Thoracic aorta (tissue), 2 donors: Measurements from ENCODE around the gene ATIC. TPM values are rescaled to one million over a fixed set of nuclear protein-coding genes. Genes with fewer than 3 reads are reported as not detected.
A peak's percentile ranks its signal among the peaks of the same experiment; 100 is the strongest.

Source experiments
- ATAC-seq: fragments of 150-250 bp; one replicate; pipeline ENCODE4 v1.8.0; 2017; ENCODE audit warnings: low read depth; ENCODE audit not compliant: insufficient number of reproducible peaks, low FRiP score
- DNase-seq: peaks from one replicate; pipeline ENCODE4 v3.0.0-alpha.2; 2020; ENCODE audit warnings: low spot score
- H3K27ac ChIP-seq, 2 donors: fragments of 200-600 bp; sonication (generic); 1 replicate in 1 of 2; 2 replicates in 1 of 2; pipeline ENCODE4 v1.5.1; 2016; ENCODE audit warnings: mild to moderate bottlenecking in 2 of 2, moderate library complexity in 2 of 2
- H3K27me3 ChIP-seq: fragments of 200-600 bp; sonication (generic); replicated peaks from 2 replicates; pipeline ENCODE4 v1.6.0; 2016; ENCODE audit warnings: mild to moderate bottlenecking; ENCODE audit not compliant: insufficient read depth
- H3K36me3 ChIP-seq: fragments of 200-600 bp; sonication (generic); one replicate; pipeline ENCODE4 v1.5.1; 2016
- H3K4me1 ChIP-seq, 2 donors: fragments of 200-600 bp; sonication (generic); 1 replicate in 1 of 2; 2 replicates in 1 of 2; pipeline versions ENCODE4 v1.5.1 to v1.6.0; 2016; ENCODE audit warnings: low read depth in 2 of 2, mild to moderate bottlenecking in 1 of 2; ENCODE audit not compliant: control insufficient read depth in 1 of 2
- H3K4me3 ChIP-seq: fragments of 200-600 bp; sonication (generic); 2 replicates; pipeline ENCODE4 v1.5.1; 2016; ENCODE audit warnings: mild to moderate bottlenecking
- H3K9me3 ChIP-seq: fragments of 200-600 bp; sonication (generic); 2 replicates; pipeline ENCODE4 v1.5.1; 2016
- total RNA-seq, 2 donors: library from RNA; depleted of rRNA; stranded (reverse); fragments of >200 nt; gene quantifications; one replicate each; pipeline versions ENCODE4 v1.1.0 to v1.2.3, GENCODE V29; 2016
- TF ChIP-seq, protein P1 (sequence below): fragments of 200-600 bp; sonication (generic); IDR thresholded peaks from one replicate; pipeline ENCODE4 v1.5.1; 2019; ENCODE audit warnings: antibody characterized with exemption

The ATIC gene
- total RNA-seq, 2 donors from 2014 or later, result 26.3 to 30.2 TPM

GRCh38 chr2:215392687-215393270 lies 80.9 kb downstream of the ATIC start:
- Histone ChIP-seq H3K9me3 (no peaks in the 10 kb centered on the region), H3K27me3 (no peaks in the 10 kb centered on the region)

GRCh38 chr2:215394102-215394805 lies 82.4 kb downstream of the ATIC start:
- no peaks in the 10 kb centered on the region for H3K9me3 ChIP-seq
- peaks cover 85% of the 10 kb centered on the region for H3K36me3 ChIP-seq
- no peak for ATAC-seq
- TF ChIP-seq, protein P1, sequence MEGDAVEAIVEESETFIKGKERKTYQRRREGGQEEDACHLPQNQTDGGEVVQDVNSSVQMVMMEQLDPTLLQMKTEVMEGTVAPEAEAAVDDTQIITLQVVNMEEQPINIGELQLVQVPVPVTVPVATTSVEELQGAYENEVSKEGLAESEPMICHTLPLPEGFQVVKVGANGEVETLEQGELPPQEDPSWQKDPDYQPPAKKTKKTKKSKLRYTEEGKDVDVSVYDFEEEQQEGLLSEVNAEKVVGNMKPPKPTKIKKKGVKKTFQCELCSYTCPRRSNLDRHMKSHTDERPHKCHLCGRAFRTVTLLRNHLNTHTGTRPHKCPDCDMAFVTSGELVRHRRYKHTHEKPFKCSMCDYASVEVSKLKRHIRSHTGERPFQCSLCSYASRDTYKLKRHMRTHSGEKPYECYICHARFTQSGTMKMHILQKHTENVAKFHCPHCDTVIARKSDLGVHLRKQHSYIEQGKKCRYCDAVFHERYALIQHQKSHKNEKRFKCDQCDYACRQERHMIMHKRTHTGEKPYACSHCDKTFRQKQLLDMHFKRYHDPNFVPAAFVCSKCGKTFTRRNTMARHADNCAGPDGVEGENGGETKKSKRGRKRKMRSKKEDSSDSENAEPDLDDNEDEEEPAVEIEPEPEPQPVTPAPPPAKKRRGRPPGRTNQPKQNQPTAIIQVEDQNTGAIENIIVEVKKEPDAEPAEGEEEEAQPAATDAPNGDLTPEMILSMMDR, result no peak
- no peak overlapping the region for H3K4me3 ChIP-seq
- peaks cover 13 to 30% of the 10 kb centered on the region in 2 donors for H3K4me1 ChIP-seq
- DNase-seq, result no peak
- peak overlapping the region in 1 of 2 donors; percentile 30 for H3K27ac ChIP-seq
- H3K27me3 ChIP-seq, result no peaks in the 10 kb centered on the region

More at GRCh38 chr2:215392687-215393270, 80.9 kb downstream of the ATIC start:
- Histone ChIP-seq H3K4me1 (peaks cover under 1 to 16% of the 10 kb centered on the region in 2 donors), H3K4me3 (no peak overlapping the region), H3K27ac (no peak overlapping the region), H3K36me3 (peaks cover 81% of the 10 kb centered on the region)
- TF ChIP-seq, protein P1, result no peak
- ATAC-seq (no peak), DNase-seq (no peak)

- no peak for DNase-seq
- peaks cover 71% of the 10 kb centered on the region for H3K36me3 ChIP-seq
Observed at GRCh38 chr2:215395687-215396460, 84.0 kb downstream of the ATIC start.

GRCh38 chr2:215396595-215397313 lies 84.9 kb downstream of the ATIC start:
- Histone ChIP-seq H3K9me3 (no peaks in the 10 kb centered on the region), H3K4me3 (no peak overlapping the region), H3K36me3 (peaks cover 64% of the 10 kb centered on the region), H3K27me3 (no peaks in the 10 kb centered on the region), H3K4me1 (peaks cover 14 to 45% of the 10 kb centered on the region in 2 donors), H3K27ac (peak overlapping the region in 1 of 2 donors; percentile 51)
- TF ChIP-seq, protein P1, result no peak
- no peak for ATAC-seq
- no peak for DNase-seq

More at GRCh38 chr2:215395687-215396460, 84.0 kb downstream of the ATIC start:
- Histone ChIP-seq H3K4me3 (no peak overlapping the region), H3K27me3 (no peaks in the 10 kb centered on the region), H3K4me1 (peaks cover 14 to 38% of the 10 kb centered on the region in 2 donors), H3K27ac (peak overlapping the region in 1 of 2 donors; percentile 5), H3K9me3 (no peaks in the 10 kb centered on the region)
- TF ChIP-seq, protein P1, result no peak
- ATAC-seq, result no peak
